ENCODE data around the gene HS3ST2. TPM values are rescaled to one million over a fixed set of nuclear protein-coding genes. Genes with fewer than 3 reads are reported as not detected.
"Not testable (repeated sequence)": the region's sequence is repeated elsewhere in the genome, so short reads cannot be mapped to it uniquely, and the experiment has no call there.

The HS3ST2 gene
- total RNA-seq, 1 donor from 2014 or later: 9.0 TPM

- no peak overlapping the region for H3K27ac ChIP-seq
- DNase-seq (ENCODE audit: low spot score in 2 of 2): no peak
- no peaks in the 10 kb centered on the region for H3K9me3 ChIP-seq
- TF ChIP-seq CTCF (IDR thresholded peaks at IDR 0.05): no peak
- H3K27me3 ChIP-seq: no peaks in the 10 kb centered on the region
- intact Hi-C loops (cut with DNase I): no loop called here
- H3K36me3 ChIP-seq: no peaks in the 10 kb centered on the region
- no peaks in the 10 kb centered on the region for H3K4me1 ChIP-seq
- H3K4me3 ChIP-seq: no peak overlapping the region
Measured at GRCh38 chr16:22934786-22935185, 120.8 kb downstream of the HS3ST2 start.

- no peaks in the 10 kb centered on the region for H3K36me3 ChIP-seq
- H3K4me1 ChIP-seq: no peaks in the 10 kb centered on the region
- no peak overlapping the region for H3K27ac ChIP-seq
- no peak overlapping the region for H3K4me3 ChIP-seq
- H3K9me3 ChIP-seq: no peaks in the 10 kb centered on the region
- H3K27me3 ChIP-seq: no peaks in the 10 kb centered on the region
- intact Hi-C loops (cut with DNase I): no loop called here
- TF ChIP-seq CTCF (IDR thresholded peaks at IDR 0.05): no peak
- no peak for DNase-seq (ENCODE audit: low spot score in 2 of 2)
Measured at GRCh38 chr16:22937169-22937568, 123.2 kb downstream of the HS3ST2 start.

GRCh38 chr16:22938647-22939046 lies 124.7 kb downstream of the HS3ST2 start:
- Histone ChIP-seq H3K27ac (no peak overlapping the region), H3K9me3 (no peaks in the 10 kb centered on the region), H3K36me3 (no peaks in the 10 kb centered on the region), H3K4me3 (no peak overlapping the region), H3K27me3 (no peaks in the 10 kb centered on the region), H3K4me1 (no peaks in the 10 kb centered on the region)
- no peak for DNase-seq (ENCODE audit: low spot score in 2 of 2)
- intact Hi-C loops (cut with DNase I): no loop called here
- no peak for TF ChIP-seq CTCF (IDR thresholded peaks at IDR 0.05)

- H3K9me3 ChIP-seq; H3K27me3 ChIP-seq; H3K27ac ChIP-seq; H3K4me1 ChIP-seq; DNase-seq (ENCODE audit: low spot score in 2 of 2); H3K36me3 ChIP-seq; H3K4me3 ChIP-seq; intact Hi-C loops (cut with DNase I): not testable (repeated sequence)
Measured at GRCh38 chr16:22939744-22940363, 125.9 kb downstream of the HS3ST2 start.

DNA sequence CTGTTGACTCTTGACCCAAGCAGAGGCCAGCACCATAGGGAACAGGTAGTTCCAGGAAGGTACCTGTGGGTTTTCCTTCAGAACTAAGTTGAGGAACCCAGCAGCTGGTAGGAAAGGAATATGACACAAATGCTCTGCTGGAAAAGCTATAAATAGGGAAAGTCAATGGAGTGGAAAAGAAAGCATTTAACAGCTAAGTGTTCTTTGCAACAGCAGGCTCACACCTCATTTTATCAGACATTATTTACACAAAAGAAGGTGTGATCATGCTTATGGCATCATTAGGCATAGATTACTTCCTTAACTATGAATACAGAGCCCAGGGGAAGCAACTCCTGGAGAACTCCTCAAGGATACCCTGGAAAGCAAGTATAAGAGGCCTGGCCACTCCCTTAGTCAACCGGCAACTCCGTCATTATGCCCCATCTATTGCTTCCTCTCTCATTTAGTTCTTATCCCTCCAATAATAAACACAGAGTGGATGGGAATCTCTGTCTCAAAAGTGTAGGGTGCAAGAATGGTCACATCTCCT lies 128.1 kb downstream of the HS3ST2 start:
- Histone ChIP-seq H3K27ac (no peak overlapping the region), H3K4me3 (no peak overlapping the region), H3K36me3 (no peaks in the 10 kb centered on the region), H3K9me3 (no peaks in the 10 kb centered on the region), H3K27me3 (no peaks in the 10 kb centered on the region), H3K4me1 (no peaks in the 10 kb centered on the region)
- intact Hi-C loops (cut with DNase I): no loop called here
- no peak for DNase-seq (ENCODE audit: low spot score in 2 of 2)
- no peak for TF ChIP-seq CTCF (IDR thresholded peaks at IDR 0.05)

DNA sequence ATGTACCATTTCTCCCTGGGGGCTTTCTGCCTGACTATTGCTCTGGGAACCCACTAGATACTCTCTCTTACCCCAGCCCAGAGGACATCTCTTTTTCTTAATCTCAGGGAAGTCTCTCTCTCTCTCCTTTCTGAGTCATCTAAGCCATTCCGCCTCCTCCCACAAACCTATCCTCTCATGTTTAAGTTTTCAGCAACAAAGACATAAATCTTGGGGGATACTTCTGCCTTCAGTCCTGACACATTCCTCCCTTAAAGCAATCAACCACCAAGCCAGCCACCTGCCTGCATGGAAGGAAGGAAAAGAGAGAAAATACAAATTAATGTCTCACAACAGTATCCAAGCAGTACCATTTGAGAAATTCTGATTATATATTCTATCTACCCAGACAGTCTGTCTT lies 128.8 kb downstream of the HS3ST2 start:
- Histone ChIP-seq H3K36me3 (no peaks in the 10 kb centered on the region), H3K27me3 (no peaks in the 10 kb centered on the region), H3K4me3 (no peak overlapping the region), H3K27ac (no peak overlapping the region), H3K4me1 (no peaks in the 10 kb centered on the region), H3K9me3 (no peaks in the 10 kb centered on the region)
- TF ChIP-seq CTCF (IDR thresholded peaks at IDR 0.05): no peak
- intact Hi-C loops (cut with DNase I): no loop called here
- no peak for DNase-seq (ENCODE audit: low spot score in 2 of 2)

Measured in ascending aorta (tissue), 2 donors.